ENCODE results near the gene SORCS1. TPM values are rescaled to one million over a fixed set of nuclear protein-coding genes. Genes with fewer than 3 reads are reported as not detected.

Gene SORCS1
- total RNA-seq, 2 donors from 2014 or later = 0.23 to 14.4 TPM

DNA sequence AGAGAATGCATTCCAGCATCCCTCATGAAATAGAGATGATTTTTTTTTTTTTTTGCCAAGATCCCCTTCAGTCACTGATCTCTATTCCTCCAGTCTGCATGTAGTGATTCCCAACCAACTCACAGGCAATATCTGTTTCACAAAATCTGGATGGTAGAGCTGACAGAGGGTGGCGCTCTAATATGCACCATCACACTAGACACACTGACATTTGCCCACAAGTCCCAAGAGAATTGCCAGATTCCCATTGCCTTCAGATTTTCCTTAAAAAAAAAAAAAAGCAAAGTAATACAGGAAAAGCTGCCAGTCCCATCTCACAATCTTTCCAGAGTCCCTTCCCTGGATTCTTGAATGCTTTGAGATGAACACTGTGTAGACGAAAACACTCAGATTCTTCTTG, 301.0 kb downstream of the SORCS1 start:
- H3K27ac ChIP-seq = no peak overlapping the region
- WGBS = 80% methylated on average over 2 of the region's 2 CpGs
- H3K27me3 ChIP-seq (replicated peaks; ENCODE audit: insufficient read depth) = no peaks in the 10 kb centered on the region
- TF ChIP-seq POLR2AphosphoS5 (IDR thresholded peaks at IDR 0.05) (no peak), POLR2A (IDR thresholded peaks at IDR 0.05) (no peak), CTCF (IDR thresholded peaks at IDR 0.05) (no peak)
- no peaks in the 10 kb centered on the region for H3K4me1 ChIP-seq (replicated peaks)
- H3K36me3 ChIP-seq = no peaks in the 10 kb centered on the region
- H3K4me3 ChIP-seq = no peak overlapping the region
- DNase-seq (ENCODE audit: low spot score) = no peak
- intact Hi-C loops (cut with DNase I) = no loop called here
- no peaks in the 10 kb centered on the region for H3K9me3 ChIP-seq

GRCh38 chr10:106859892-106860652, 304.4 kb downstream of the SORCS1 start:
- Histone ChIP-seq H3K4me1 (replicated peaks) (no peaks in the 10 kb centered on the region), H3K9me3 (no peaks in the 10 kb centered on the region), H3K4me3 (no peak overlapping the region), H3K27me3 (replicated peaks; ENCODE audit: insufficient read depth) (no peaks in the 10 kb centered on the region), H3K36me3 (no peaks in the 10 kb centered on the region), H3K27ac (no peak overlapping the region)
- intact Hi-C loops (cut with DNase I) = no loop called here
- 96% methylated on average over 4 of the region's 4 CpGs for WGBS
- no peak for TF ChIP-seq CTCF (IDR thresholded peaks at IDR 0.05)
- TF ChIP-seq POLR2AphosphoS5 (IDR thresholded peaks at IDR 0.05) = no peak
- TF ChIP-seq POLR2A (IDR thresholded peaks at IDR 0.05) = no peak
- no peak for DNase-seq (ENCODE audit: low spot score)

- TF ChIP-seq POLR2AphosphoS5 (IDR thresholded peaks at IDR 0.05) = no peak
- no peak for TF ChIP-seq POLR2A (IDR thresholded peaks at IDR 0.05)
- no peak for TF ChIP-seq CTCF (IDR thresholded peaks at IDR 0.05)
- whole genome bisulfite sequencing = 79% methylated on average over 6 of the region's 6 CpGs
- Histone ChIP-seq H3K9me3 (no peaks in the 10 kb centered on the region), H3K36me3 (no peaks in the 10 kb centered on the region), H3K4me3 (no peak overlapping the region), H3K27ac (no peak overlapping the region), H3K4me1 (replicated peaks) (no peaks in the 10 kb centered on the region), H3K27me3 (replicated peaks; ENCODE audit: insufficient read depth) (no peaks in the 10 kb centered on the region)
- DNase-seq (ENCODE audit: low spot score) = no peak
- intact Hi-C loops (cut with DNase I) = no loop called here
These were observed 306.8 kb downstream of the SORCS1 start for GRCh38 chr10:106857728-106858127.

- WGBS = 85% methylated on average over 6 of the region's 6 CpGs
- intact Hi-C loops (cut with DNase I) = no loop called here
- H3K27ac ChIP-seq = no peak overlapping the region
- no peaks in the 10 kb centered on the region for H3K36me3 ChIP-seq
- no peaks in the 10 kb centered on the region for H3K9me3 ChIP-seq
- H3K4me1 ChIP-seq (replicated peaks) = no peaks in the 10 kb centered on the region
- no peak for TF ChIP-seq CTCF (IDR thresholded peaks at IDR 0.05)
- no peak for TF ChIP-seq POLR2AphosphoS5 (IDR thresholded peaks at IDR 0.05)
- no peak for TF ChIP-seq POLR2A (IDR thresholded peaks at IDR 0.05)
- no peaks in the 10 kb centered on the region for H3K27me3 ChIP-seq (replicated peaks; ENCODE audit: insufficient read depth)
- no peak overlapping the region for H3K4me3 ChIP-seq
- DNase-seq (ENCODE audit: low spot score) = no peak
These were observed 307.3 kb downstream of the SORCS1 start for GRCh38 chr10:106857213-106857612.

Data from prostate gland (tissue), 2 donors.